HG03520 (cell line): ENCODE measurements around the gene UBAC1.
A peak's percentile ranks its signal among the peaks of the same experiment; 100 is the strongest.

ENCODE experiments used
- ATAC-seq: cut with Tn5 transposase; IDR thresholded peaks from one replicate; pipeline ENCODE4 v1.9.1; 2021; ENCODE audit warnings: mild to moderate bottlenecking, moderate library complexity; ENCODE audit not compliant: unreplicated experiment

UBAC1 gene

GRCh38 chr9:135961277-135961715 lies at the start of gene UBAC1:
TSS of gene UBAC1 (minus strand) at chr9:135961373. CDS start at chr9:135961162, 211 bp downstream.
- ATAC-seq = peak; percentile 84

GRCh38 chr9:136010615-136011361 lies 49.6 kb upstream of the UBAC1 start:
- ATAC-seq = no peak

GRCh38 chr9:136010176-136010575 lies 49.0 kb upstream of the UBAC1 start:
- no peak for ATAC-seq

- ATAC-seq = no peak
Observed at GRCh38 chr9:136009516-136009915, 48.3 kb upstream of the UBAC1 start.

GRCh38 chr9:136008693-136008997 lies 47.5 kb upstream of the UBAC1 start:
- no peak for ATAC-seq

- no peak for ATAC-seq
Observed at GRCh38 chr9:136007934-136008692, 46.9 kb upstream of the UBAC1 start.

GRCh38 chr9:136007276-136007933 lies 46.2 kb upstream of the UBAC1 start:
- ATAC-seq = no peak

GRCh38 chr9:136006169-136006568 lies 45.0 kb upstream of the UBAC1 start:
- ATAC-seq = no peak

GRCh38 chr9:136004712-136005111 lies 43.5 kb upstream of the UBAC1 start:
- no peak for ATAC-seq

- no peak for ATAC-seq
Observed at GRCh38 chr9:136004219-136004618, 43.0 kb upstream of the UBAC1 start.

GRCh38 chr9:136003411-136004218 lies 42.4 kb upstream of the UBAC1 start:
- no peak for ATAC-seq

- ATAC-seq = no peak
Observed at GRCh38 chr9:136002881-136003280, 41.7 kb upstream of the UBAC1 start.

GRCh38 chr9:136002215-136002614 lies 41.0 kb upstream of the UBAC1 start:
- ATAC-seq = no peak

GRCh38 chr9:136001231-136001630 lies 40.1 kb upstream of the UBAC1 start:
- no peak for ATAC-seq

GRCh38 chr9:135998410-135999071 lies 37.4 kb upstream of the UBAC1 start:
- ATAC-seq = no peak

- no peak for ATAC-seq
Observed at GRCh38 chr9:135998016-135998380, 36.8 kb upstream of the UBAC1 start.

GRCh38 chr9:135997090-135998015 lies 36.2 kb upstream of the UBAC1 start:
- no peak for ATAC-seq

GRCh38 chr9:135995816-135996215 lies 34.6 kb upstream of the UBAC1 start:
- no peak for ATAC-seq

GRCh38 chr9:135994501-135995192 lies 33.5 kb upstream of the UBAC1 start:
- ATAC-seq = no peak
